HFFc6 (cell line): ENCODE results near the gene ARID5B. TPM values are rescaled to one million over a fixed set of nuclear protein-coding genes. Genes with fewer than 3 reads are reported as not detected.

Experiments used
- DNase-seq: peaks from one replicate; pipeline ENCODE4 v3.0.0-alpha.2; 2018
- H3K27ac Mint-ChIP-seq: 2 replicates; pipeline ENCODE4 v1.8.0; 2020; ENCODE audit warnings: mild to moderate bottlenecking, mixed read lengths
- H3K27me3 Mint-ChIP-seq: 2 replicates; pipeline ENCODE4 v1.8.0; 2021; ENCODE audit warnings: mild to moderate bottlenecking, moderate library complexity, mixed read lengths; ENCODE audit not compliant: insufficient read depth
- H3K36me3 Mint-ChIP-seq: 2 replicates; pipeline ENCODE4 v1.8.0; 2021; ENCODE audit warnings: low read depth, mixed read lengths
- H3K4me1 Mint-ChIP-seq: 2 replicates; pipeline ENCODE4 v1.8.0; 2020; ENCODE audit warnings: low read depth, mixed read lengths
- H3K4me3 Mint-ChIP-seq: 2 replicates; pipeline ENCODE4 v1.8.0; 2020; ENCODE audit warnings: mild to moderate bottlenecking, moderate library complexity, mixed read lengths
- H3K9me3 Mint-ChIP-seq: 2 replicates; pipeline ENCODE4 v1.8.0; 2020; ENCODE audit warnings: mild to moderate bottlenecking, mixed read lengths
- CTCF ChIP-seq: fragments of 200-600 bp; sonication (generic); IDR thresholded peaks from 2 replicates; pipeline ENCODE4 v1.5.0; 2021; ENCODE audit warnings: antibody characterized with exemption, mild to moderate bottlenecking
- total RNA-seq, 6 experiments: library from RNA; stranded (reverse); fragmentation: NEBNext Ultra II Directional; extraction: Animal tissue kit (Norgen Biotek cat#: 25700); gene quantifications; 2 replicates in 1 of 6; 3 replicates in 5 of 6; pipeline ENCODE4 v1.2.3, GENCODE V29; 2021

Gene ARID5B
- total RNA-seq, 6 experiments from 2014 or later: 102 to 142 (median 131) TPM

- no peak for DNase-seq
- peaks cover 60% of the 10 kb centered on the region for H3K4me1 Mint-ChIP-seq
- no peaks in the 10 kb centered on the region for H3K9me3 Mint-ChIP-seq
- peaks cover 1% of the 10 kb centered on the region; the same call in 1 of the 2 replicates for H3K27me3 Mint-ChIP-seq
- no peak for TF ChIP-seq CTCF
- H3K4me3 Mint-ChIP-seq: peak overlapping the region; percentile 33
- H3K36me3 Mint-ChIP-seq: peaks cover 45% of the 10 kb centered on the region
- peak overlapping the region; percentile 85; the same call in 1 of the 2 replicates for H3K27ac Mint-ChIP-seq
These were observed 93.1 kb downstream of the ARID5B start for GRCh38 chr10:61994405-61995219.

- no peak for TF ChIP-seq CTCF
- Mint-ChIP-seq H3K27me3 (peaks cover 4% of the 10 kb centered on the region), H3K4me1 (peaks cover 55% of the 10 kb centered on the region), H3K9me3 (no peaks in the 10 kb centered on the region), H3K4me3 (no peak overlapping the region), H3K36me3 (peaks cover 47% of the 10 kb centered on the region), H3K27ac (no peak overlapping the region)
- no peak for DNase-seq
These were observed 93.7 kb downstream of the ARID5B start for GRCh38 chr10:61995220-61995503.

GRCh38 chr10:61998937-61999336 is 97.4 kb downstream of the ARID5B start:
- Mint-ChIP-seq H3K36me3 (peaks cover 53% of the 10 kb centered on the region), H3K9me3 (no peaks in the 10 kb centered on the region), H3K27me3 (peaks cover 4% of the 10 kb centered on the region), H3K4me3 (no peak overlapping the region), H3K4me1 (peaks cover 19% of the 10 kb centered on the region), H3K27ac (no peak overlapping the region)
- DNase-seq: no peak
- no peak for TF ChIP-seq CTCF

GRCh38 chr10:62000037-62000603 is 98.6 kb downstream of the ARID5B start:
- no peak for TF ChIP-seq CTCF
- peaks cover 4% of the 10 kb centered on the region for H3K27me3 Mint-ChIP-seq

GRCh38 chr10:62000726-62001125 is 99.2 kb downstream of the ARID5B start:
- DNase-seq: no peak
- peaks cover 4% of the 10 kb centered on the region for H3K27me3 Mint-ChIP-seq
- H3K27ac Mint-ChIP-seq: no peak overlapping the region
- TF ChIP-seq CTCF: no peak
- peaks cover 71% of the 10 kb centered on the region for H3K36me3 Mint-ChIP-seq
- H3K4me1 Mint-ChIP-seq: peaks cover 22% of the 10 kb centered on the region
- no peak overlapping the region for H3K4me3 Mint-ChIP-seq
- H3K9me3 Mint-ChIP-seq: no peaks in the 10 kb centered on the region

More at GRCh38 chr10:62000037-62000603, 98.6 kb downstream of the ARID5B start:
- no peak overlapping the region for H3K27ac Mint-ChIP-seq
- no peak for DNase-seq
- H3K9me3 Mint-ChIP-seq: no peaks in the 10 kb centered on the region
- peaks cover 22% of the 10 kb centered on the region for H3K4me1 Mint-ChIP-seq
- no peak overlapping the region; the same call in 1 of the 2 replicates for H3K4me3 Mint-ChIP-seq
- H3K36me3 Mint-ChIP-seq: peaks cover 65% of the 10 kb centered on the region
